Measurements from ENCODE around the gene ARAP1.

The ARAP1 gene

GRCh38 chr11:72720784-72721183, 31.4 kb downstream of the ARAP1 start:
- no peak for TF ChIP-seq CTCF (IDR thresholded peaks at IDR 0.05; ENCODE audit: insufficient read depth, missing control alignments)
- DNase-seq (ENCODE audit: insufficient read length, low spot score) (no peak), FAIRE-seq (no peak)

- DNase-seq (ENCODE audit: insufficient read length, low spot score) (no peak), FAIRE-seq (no peak)
- TF ChIP-seq CTCF (IDR thresholded peaks at IDR 0.05; ENCODE audit: insufficient read depth, missing control alignments), result no peak
Observed at GRCh38 chr11:72720047-72720446, 32.2 kb downstream of the ARAP1 start.

GRCh38 chr11:72719551-72719950, 32.7 kb downstream of the ARAP1 start:
- no peak for TF ChIP-seq CTCF (IDR thresholded peaks at IDR 0.05; ENCODE audit: insufficient read depth, missing control alignments)
- FAIRE-seq, result no peak
- no peak for DNase-seq (ENCODE audit: insufficient read length, low spot score)

- FAIRE-seq (no peak), DNase-seq (ENCODE audit: insufficient read length, low spot score) (no peak)
- no peak for TF ChIP-seq CTCF (IDR thresholded peaks at IDR 0.05; ENCODE audit: insufficient read depth, missing control alignments)
Observed at GRCh38 chr11:72719144-72719543, 33.1 kb downstream of the ARAP1 start.

- FAIRE-seq, result no peak
- TF ChIP-seq CTCF (IDR thresholded peaks at IDR 0.05; ENCODE audit: insufficient read depth, missing control alignments), result no peak
- no peak for DNase-seq (ENCODE audit: insufficient read length, low spot score)
Observed at GRCh38 chr11:72718101-72718501, 34.1 kb downstream of the ARAP1 start.

GRCh38 chr11:72716788-72717435, 35.3 kb downstream of the ARAP1 start:
- FAIRE-seq (no peak), DNase-seq (ENCODE audit: insufficient read length, low spot score) (no peak)
- no peak for TF ChIP-seq CTCF (IDR thresholded peaks at IDR 0.05; ENCODE audit: insufficient read depth, missing control alignments)

- no peak for TF ChIP-seq CTCF (IDR thresholded peaks at IDR 0.05; ENCODE audit: insufficient read depth, missing control alignments)
- DNase-seq (ENCODE audit: insufficient read length, low spot score), result no peak
- no peak for FAIRE-seq
Observed at GRCh38 chr11:72716290-72716689, 35.9 kb downstream of the ARAP1 start.
